Forelimb muscle (tissue), 1 donor: ENCODE measurements around the gene TRIM10. TPM values are rescaled to one million over a fixed set of nuclear protein-coding genes. Genes with fewer than 3 reads are reported as not detected.

ENCODE experiments used
- DNase-seq: peaks from one replicate; pipeline ENCODE4 v3.0.0-alpha.2; 2013; ENCODE audit warnings: low read depth
- polyA plus RNA-seq: library from polyadenylated mRNA; unstranded; fragments of 120-200 nt; gene quantifications from one replicate; pipeline ENCODE4 v1.2.1, GENCODE V29; 2013; ENCODE audit not compliant: insufficient read length

Gene TRIM10, protein sequence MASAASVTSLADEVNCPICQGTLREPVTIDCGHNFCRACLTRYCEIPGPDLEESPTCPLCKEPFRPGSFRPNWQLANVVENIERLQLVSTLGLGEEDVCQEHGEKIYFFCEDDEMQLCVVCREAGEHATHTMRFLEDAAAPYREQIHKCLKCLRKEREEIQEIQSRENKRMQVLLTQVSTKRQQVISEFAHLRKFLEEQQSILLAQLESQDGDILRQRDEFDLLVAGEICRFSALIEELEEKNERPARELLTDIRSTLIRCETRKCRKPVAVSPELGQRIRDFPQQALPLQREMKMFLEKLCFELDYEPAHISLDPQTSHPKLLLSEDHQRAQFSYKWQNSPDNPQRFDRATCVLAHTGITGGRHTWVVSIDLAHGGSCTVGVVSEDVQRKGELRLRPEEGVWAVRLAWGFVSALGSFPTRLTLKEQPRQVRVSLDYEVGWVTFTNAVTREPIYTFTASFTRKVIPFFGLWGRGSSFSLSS
- 0.48 TPM for polyA plus RNA-seq

DNA sequence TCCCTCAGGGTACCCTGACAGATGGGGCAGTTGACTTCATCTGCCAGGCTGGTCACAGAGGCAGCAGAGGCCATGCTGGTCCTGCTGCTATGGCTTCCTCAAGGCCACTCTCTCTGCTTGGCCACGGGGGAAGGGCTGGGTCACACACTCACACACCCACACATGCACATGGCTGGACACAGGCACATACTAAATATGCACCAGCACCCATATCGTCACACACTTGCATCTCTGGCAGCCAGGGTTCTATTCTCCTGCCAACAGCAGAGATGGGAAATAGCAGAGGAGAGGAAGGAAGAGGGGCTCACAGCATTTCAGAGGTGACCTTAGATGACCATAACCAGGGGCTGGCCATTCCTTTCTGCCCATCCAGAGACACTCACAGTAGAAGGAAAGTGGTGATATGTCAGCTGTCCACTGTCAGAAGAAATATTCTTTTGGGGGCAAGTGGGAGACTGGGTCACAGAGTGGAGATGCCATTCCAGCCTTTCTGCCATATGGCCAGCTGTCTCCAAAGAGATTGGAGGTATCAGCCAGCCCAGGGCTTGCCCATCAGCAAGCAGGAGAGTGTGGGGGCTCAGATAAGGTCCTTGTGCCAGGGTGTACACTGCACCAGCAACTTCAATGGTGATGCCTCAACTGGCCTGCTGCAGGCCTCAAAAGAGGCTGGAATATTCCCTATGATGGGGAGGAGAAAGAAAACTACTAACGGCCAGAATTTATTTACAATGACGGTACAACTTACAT is at the start of gene TRIM10:
TRIM10 (minus strand) TSS at position 427 of the 747 bp plus-strand sequence; CDS start at position 74, 353 bp downstream.
- no peak for DNase-seq

DNA sequence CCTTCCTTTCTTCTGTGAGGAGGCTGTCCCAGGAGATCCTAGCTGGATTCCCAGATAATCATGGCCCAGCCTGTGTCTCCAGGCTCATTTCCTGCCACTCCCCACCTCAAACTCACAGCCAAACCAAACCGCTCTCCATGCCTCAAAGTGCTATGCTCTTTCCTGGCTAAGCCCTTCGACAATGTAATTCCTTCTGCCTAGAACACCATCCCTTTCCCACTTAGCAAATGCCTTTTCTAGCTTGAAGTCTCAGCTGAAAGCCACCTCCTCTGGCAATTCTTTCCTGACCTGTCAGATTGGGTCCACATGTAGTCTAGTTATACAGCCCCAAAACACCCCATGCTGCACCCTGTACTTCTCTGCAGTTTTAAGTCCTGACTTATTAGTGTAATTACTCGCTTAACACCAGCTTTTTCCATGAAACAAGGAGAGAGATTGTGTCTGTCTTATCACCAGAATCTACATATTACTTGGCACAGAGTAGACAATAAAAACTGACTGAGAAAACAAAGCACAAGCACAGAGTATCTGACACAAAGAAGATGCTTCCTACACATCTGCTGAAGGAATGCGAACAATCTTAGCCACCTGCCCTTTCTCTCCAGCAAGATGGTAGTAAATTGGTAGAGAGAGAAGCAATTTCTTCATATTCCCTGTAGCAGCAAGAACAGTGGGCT is 46.7 kb upstream of the TRIM10 start:
- DNase-seq: no peak

DNA sequence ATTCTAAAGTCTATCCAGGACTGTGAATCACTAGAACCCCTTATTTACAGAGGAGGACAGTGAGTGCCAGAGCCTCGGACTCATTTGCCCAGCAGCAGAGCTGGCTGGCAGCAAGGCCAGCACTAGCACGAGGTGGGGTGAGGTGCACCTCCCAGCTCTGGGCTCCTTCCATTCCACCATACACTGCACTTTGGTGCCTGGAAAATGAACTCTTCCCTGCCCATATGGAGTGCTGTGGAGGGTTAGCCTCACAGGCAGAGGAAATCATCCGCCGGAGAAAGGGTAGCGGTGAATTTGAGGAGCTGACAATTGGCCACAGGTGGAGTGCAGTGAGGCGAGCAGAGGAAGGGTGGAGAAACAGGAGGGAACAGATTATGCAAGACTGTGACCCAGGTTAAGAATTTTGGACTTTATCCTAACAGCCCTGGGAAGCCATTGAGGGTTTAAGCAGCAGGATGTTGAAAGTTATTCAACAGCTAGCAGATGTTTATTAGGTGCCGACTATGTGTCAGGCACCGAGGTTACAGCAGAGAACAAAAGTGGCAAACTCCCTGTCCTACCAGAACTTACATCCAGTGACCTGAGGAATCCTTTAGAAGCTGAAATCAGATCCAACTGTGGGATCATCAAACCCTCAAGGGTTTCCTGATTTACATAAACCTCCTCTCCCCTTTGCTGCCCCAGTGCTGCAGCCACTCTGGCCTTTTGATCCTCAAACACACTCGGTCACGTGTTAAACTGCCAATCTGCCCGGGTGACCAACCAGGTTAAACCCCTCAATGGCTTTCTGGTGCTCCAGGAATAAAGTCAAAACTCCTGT is 46.0 kb upstream of the TRIM10 start:
- no peak for DNase-seq

DNA sequence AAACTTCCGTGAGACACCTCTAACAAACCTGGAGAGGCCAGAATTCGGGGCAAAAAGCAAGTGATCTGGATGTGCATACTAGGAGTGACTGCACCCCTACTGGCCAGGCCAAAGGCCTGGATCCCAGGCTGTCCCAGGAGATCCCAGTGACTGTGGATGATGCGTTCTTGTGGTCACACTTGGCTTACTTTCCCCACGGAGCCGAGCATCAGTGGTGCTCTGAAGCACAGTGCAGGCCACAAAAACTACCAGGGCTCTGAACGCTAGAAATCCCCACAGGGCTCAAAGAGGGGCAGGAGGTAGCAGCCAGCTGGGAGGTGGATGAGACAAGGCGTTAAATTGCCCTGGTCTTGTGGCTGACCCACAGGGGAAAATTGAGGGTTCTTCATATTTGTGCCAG is 45.1 kb upstream of the TRIM10 start:
- DNase-seq: no peak

DNA sequence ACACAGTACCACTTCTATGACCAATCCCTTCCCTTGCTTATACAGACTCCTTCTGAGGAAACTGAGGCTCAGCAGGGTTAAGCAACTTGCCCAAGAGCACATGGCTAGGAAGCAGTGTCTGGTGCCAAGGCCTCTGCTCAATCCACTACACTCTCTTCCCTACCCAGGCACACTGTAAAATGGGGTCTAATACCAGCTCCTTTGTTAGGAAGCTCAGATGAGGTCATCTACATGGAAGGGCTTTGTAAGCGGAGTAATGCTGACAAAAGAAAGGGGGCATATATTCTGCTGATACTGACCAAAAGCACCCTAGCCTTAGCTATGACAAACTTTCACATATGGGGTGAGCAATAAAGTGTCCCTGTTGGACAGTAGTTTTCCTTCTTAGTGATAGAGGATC is 43.1 kb upstream of the TRIM10 start:
- DNase-seq: no peak

DNA sequence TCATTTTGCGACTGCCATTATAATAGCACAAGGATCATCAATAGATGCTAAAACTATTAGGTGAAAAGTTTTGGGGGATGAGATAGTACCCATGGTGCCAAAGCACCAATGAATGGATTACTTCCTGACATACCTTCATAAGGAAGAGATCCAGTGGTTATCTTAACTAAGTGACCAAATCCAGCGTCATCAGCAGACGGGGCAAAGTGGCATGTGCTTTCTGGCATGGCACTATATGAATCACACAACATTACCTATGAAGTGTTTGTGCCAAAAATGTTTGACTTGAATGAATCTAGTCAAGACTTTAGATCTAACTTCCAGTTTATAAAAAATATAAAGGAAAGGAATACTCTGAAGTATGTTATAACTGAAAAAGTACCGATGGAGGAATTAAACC is 41.4 kb upstream of the TRIM10 start:
- no peak for DNase-seq

DNA sequence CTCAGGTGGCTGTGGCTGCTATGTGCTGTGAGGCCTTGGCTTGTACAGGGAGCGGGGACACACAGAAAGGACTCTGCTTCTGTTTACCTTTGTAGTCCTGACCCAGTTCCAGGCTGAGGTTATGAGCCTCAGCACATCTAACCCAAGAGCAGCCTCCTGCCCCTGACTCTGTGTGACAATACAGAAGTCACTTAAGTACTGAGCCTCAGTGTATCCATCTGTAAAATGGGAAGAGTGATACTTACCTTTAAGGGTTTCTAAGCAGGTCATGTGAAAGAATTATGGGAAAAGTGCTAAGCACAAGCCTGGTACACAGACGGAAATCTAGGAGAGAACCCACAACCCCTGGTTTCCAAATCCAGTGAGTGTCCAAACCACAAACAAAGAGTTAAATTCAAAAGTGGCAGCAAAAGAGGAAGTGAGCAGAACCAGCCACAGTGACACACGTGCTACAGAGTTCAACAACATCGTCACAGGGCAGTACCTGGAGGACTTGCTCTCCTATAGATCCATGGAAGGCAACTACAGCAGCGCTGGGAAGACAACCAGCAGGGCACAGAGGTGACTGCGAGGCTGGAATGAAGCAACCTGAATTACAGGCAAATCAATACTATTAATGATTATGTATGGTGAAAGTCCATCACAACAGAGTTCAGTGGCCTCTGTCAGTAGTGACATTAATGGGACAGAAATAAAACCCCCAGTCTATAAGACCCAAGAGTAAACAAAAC is 39.7 kb upstream of the TRIM10 start:
- DNase-seq: no peak

DNA sequence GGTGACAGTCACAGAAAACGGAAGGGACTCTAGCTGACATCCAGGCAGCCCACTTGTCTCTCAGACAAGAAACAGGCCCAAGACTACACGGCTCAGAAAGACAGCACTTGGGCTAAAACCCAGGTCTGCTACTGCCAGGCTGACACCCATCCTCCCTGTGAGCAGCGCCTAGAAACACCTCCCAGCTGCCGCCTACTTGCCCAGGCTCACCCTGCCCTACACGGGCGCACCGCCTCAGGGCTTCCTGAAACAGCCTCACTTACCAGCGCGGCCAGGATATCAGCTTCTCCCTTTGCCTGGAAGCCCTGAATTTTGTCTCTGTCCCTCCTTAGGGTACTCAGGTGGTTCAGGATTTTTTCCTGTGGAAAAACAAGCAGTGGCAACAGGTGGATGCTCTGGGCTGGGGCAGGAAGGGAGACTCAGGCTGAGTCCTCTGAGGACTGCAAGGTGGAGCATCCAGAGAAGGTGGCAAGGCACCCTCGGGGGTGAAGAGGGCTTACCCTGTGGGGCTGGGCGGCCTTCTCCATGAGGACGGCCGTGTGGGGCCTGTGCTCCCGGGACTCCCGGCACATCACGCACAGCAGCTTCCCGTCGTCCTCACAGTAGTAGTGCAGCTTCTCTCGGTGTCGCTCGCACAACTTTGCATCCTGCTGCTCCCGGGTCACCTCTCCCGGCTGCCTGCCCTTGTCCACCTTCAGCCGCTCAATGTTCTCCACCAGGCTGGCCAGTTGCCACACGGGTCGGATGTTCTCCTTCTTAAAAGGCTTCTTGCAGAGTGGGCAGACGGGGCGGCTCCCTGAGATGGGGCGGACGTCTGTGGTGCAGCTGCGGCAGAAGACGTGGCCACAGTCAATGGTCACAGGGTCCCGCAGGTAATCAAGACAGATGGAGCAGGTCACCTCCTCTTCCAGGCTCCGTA is 37.4 kb upstream of the TRIM10 start:
- DNase-seq: no peak

DNA sequence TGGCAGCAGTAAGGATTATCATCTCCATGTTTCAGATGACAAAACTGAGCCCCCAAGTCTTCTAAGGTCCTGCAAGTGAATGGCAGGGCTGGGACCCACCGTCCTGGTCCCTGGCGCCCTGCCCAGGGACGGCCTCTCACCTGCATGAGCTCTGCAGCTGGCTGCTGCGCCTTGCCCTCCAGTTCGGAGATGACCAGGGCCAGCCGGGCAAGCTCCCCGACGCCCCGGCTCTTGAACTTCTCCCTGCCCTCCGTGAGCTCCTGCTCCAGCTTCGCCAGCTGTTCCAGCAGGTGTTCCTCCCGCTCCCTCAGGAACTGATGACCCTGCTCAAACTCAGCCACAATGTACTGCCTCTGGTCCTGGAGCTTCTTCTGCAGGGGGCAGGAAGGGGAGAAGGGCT is 35.4 kb upstream of the TRIM10 start:
- DNase-seq: no peak

DNA sequence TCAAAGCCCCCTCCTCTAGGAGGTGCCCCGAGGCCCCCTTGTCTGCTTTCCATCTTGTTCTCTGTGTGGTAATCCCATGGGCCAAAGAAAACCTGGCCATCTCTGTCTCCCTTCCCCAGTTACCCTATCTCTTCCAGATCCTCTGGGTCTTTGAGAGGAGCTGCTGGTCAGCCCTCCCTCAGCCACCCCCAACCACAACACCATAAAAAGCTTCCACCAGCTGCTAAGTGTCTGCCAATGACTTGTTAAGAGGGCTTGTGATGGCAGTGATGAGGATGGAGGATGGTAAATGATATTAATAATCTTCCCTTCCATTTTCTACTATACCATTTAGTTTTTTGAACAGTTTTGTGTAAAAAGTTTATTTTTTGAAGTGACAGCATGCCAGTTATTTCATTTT is 34.9 kb upstream of the TRIM10 start:
- no peak for DNase-seq

DNA sequence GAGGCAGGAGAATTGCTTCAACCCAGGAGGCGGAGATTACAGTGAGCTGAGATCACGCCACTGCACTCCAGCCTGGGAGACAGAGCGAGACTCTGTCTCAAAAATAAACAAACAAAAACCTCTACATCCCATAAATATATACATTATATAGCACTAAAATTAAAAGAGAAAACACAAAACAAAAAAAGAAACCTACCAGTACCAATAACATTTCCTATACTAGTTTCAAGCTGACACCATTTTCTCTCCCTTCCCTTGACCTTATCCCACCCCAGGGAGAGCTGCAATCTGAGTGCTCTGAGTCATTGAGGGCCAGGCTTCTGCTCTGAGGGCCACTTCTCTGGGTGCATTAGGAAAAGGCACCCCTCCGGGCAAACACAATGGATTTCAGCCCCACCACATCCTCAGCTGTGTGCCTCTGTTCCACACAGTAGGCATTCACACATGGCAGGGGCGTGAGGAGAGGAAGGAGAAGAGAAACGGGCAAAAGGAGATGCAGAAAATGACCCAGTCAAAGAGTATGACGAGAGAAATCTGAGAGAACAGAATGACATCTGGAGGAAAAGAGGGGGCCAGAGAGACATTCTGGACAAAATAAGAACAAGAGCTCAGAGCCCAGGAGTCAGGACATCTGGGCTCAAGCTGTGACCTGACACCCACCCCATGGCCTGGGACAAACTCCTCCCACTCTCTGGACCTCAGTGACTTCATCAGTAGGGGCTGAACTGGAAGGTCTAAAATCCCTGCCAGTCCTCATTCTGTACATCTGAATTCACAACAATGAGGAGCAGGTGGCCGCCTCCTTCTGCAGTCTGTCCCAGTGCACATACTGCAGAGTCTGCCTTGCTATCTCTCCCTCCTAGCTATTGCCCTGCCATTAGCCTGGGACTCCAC is 34.0 kb upstream of the TRIM10 start:
- DNase-seq: no peak

DNA sequence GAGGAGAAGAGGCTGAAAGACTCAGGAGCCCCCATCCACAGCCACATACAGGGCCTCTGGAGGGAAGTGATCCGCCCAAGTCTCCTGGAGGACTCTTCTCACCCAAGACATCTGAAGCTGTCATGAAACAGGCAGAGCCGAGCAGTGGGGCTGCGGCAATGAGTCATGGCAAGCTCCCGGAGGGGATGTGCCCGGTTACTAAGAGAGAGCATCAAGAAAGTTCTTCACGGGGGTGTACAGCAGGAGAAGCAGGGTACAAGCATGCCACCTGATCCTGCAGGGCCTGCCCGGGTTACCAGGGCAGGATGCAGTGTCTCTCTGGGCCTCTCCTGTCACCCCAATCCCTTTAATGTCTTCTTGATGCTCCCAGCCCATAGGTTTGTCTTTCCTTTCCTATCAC is 31.1 kb upstream of the TRIM10 start:
- no peak for DNase-seq

DNA sequence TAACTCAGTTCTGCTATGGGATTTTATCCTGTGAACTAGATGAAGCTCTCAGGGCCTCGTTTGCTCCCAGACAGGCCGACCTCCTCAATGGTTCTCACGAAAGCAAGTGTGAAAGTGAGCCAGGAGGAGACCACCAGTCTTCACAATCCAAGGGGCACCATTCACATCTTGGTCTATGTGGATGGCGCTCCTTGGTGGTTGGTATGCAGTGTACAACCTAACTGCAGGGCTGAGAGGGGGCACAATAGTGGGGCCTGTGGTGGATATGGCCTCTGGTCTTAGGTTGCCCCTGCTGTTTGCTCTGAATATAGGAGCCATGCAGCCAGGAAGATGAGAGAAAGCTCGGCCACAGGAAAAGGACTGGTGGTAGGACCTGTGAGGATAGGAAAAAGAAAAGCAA is 27.5 kb upstream of the TRIM10 start:
- DNase-seq: no peak

DNA sequence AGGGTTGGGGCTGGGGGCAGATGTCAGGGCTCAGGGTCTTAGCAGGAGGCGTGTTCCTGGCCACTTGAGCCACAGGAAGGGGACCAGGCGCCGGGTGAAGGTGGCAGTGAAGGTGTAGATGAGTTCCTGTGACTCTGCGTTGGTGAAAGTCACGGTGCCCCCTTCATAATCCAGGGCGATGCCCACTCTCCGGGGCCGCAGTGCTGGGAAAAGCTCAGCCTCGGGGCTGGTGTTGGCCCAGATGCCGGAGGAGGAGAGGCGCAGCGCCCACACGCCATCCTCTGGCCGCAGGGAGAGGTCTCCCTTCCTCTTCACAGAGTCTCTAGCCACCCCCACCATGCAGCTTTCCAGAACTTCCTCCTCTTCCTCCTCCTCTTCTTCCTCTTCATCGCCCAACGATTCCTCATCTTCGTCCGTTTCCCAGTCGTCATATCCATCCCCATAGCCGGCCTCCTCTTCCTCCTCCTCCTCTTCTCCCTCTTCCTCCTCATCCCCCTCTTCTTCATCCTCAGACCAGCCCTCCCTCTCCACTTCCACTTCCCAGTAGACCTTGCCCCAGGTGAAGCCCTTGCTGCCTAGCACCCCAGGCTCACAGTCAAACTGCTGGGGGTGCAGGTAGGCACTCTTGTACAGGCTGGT is 25.0 kb upstream of the TRIM10 start:
- DNase-seq: no peak

DNA sequence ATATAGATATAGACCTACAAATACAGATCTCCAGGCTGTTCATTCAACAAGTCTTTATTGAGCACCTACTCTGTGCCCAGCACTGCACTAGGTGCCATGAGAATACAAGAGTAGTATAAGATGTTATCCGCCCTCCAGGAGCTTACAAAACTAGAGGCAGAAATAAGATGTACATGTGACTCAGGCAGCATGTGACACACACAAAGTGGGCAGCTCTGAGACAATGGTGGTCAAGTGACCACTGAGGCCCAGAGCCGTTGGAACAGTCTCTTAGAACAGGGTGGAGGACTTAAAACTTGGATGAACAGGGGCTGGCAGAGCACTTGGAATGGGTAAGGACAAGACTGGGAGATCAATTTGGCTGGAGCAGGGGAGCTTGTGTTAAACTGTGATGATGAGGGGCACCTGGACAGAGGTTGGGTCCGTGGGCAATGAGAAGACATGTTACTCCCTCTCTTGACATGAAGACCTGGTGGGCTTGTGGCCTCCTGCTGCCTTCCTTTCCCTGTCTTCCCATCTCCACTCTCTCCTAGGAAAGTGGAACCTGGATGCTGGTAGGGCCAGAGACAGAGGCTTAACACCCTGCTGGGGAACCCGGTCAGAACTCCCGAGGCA is 23.5 kb upstream of the TRIM10 start:
- no peak for DNase-seq

DNA sequence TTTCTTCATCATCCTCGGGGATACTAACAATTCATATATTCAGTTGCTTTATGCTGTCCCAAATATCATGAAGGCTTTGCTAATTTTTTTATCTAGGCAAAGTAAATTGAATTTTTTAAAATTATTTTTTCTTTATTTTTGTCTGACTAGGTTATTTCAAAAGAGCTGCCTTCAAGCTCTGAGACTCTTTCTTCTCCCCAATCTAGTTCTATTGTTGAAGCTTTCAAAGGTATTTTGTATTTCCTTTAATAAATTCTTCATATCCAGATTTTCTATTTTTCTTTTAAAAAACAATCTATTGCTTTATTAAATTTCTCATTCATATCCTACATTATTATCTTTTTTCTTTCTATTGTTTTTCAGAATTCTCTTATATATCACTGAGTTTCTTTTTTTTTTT is 19.1 kb upstream of the TRIM10 start:
- no peak for DNase-seq

DNA sequence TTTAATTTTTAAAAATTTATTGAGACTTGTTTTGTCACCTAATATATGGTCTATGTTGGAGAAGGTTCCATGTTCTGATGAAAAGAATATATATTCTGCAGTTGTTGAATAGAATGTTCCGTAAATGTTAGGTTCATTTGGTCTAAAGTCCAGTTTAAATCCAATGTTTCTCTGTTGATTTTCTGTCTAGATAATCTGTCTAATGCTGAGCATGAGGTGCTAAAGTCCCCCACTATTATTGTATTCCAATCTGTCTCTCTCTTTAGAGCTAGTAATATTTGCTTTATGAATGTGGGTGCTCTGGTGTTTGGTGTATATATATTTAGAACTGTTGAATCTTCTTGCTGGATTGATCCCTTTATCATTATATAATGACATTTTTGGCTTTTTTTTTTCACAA is 17.8 kb upstream of the TRIM10 start:
- DNase-seq: no peak

DNA sequence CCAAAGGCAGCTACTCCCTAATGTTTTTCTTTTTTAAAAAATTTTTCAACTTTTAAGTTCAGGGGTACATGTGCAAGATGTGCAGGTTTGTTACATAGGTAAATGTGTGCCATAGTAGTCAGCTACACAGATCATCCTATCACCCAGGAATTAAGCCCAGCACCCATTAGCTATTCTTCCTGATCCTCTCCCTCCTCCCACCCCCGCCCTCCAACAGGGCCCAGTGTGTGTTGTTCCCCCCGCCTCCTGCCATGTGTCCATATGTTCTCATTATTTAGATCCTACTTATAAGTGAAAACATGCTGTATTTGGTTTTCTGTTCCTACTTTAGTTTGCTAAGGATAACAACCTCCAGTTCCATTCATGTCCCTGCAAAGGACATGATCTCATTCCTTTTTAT is 14.8 kb upstream of the TRIM10 start:
- no peak for DNase-seq
